Measurements from ENCODE around the gene HTATSF1.

HTATSF1 gene

GRCh38 chrX:136551410-136551809 is 54.0 kb downstream of the HTATSF1 start:
- DNase-seq = no peak
- in situ Hi-C loops (cut with HindIII; ENCODE audit: low pct_ligation_motif_present, low pct_unique_long_range_greater_than_20kb, low sequenced_read_pairs) = no loop called here

DNA sequence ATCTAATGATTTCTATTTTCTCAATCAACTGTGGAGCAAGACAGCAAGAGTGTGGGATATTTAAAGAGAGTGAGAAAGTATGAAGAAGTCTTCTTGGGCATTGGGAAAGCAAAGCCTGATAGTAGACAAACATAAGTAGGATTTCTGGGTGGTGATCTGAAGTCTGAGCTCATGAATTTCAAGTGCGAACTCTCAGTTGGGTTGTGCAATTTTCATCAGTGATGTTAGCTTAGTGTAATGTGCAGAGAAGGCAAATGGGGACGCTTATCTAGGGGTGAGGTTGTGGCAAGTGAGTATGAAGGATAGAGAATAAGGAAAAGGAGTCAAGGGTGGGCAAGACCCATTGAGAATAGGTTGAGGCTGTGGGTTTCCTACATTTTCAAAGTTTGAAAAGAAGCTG is 58.3 kb downstream of the HTATSF1 start:
- DNase-seq = no peak
- in situ Hi-C loops (cut with HindIII; ENCODE audit: low pct_ligation_motif_present, low pct_unique_long_range_greater_than_20kb, low sequenced_read_pairs) = no loop called here

All from ACHN (cell line).